Prostate gland (tissue), 2 donors: ENCODE measurements around the gene SLC16A8.

Source experiments
- POLR2AphosphoS5 ChIP-seq: sonication (generic); formaldehyde crosslinking; IDR thresholded peaks from one replicate; pipeline ENCODE4 v1.6.1; 2017; ENCODE audit warnings: antibody characterized with exemption
- TF ChIP-seq, protein P1 (sequence below), 4 experiments: fragments of 200-600 bp in 2 of 4; fragments of 450-650 bp in 2 of 4; sonication (generic) in 2 of 4; IDR thresholded peaks; 1 replicate in 3 of 4; 2 replicates in 1 of 4; pipeline ENCODE4 v1.5.1; 2016 to 2019; ENCODE audit warnings: antibody characterized with exemption in 4 of 4, mild to moderate bottlenecking in 2 of 4, moderate library complexity in 2 of 4

DNA sequence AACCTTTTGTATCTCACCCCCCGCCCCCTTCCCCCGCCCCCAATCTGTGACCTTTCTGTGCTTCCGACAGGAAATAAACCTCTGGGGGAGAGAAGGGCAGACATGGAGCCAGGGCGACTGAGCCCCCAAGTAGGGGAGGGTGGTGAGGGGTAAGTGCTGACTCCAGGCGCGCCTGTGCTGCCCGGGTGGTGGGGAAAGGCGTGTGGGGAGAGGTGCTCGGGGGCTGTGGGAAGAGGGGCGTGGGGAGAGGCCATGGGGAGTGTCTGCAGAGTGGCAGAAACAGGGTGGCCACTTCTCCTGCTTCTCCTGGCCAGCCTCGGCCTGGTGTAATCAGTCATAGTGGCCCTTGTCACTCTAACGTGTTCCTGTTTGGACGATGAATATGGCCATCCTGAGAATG is 8.0 kb downstream of the SLC16A8 start:
- TF ChIP-seq, protein P1, sequence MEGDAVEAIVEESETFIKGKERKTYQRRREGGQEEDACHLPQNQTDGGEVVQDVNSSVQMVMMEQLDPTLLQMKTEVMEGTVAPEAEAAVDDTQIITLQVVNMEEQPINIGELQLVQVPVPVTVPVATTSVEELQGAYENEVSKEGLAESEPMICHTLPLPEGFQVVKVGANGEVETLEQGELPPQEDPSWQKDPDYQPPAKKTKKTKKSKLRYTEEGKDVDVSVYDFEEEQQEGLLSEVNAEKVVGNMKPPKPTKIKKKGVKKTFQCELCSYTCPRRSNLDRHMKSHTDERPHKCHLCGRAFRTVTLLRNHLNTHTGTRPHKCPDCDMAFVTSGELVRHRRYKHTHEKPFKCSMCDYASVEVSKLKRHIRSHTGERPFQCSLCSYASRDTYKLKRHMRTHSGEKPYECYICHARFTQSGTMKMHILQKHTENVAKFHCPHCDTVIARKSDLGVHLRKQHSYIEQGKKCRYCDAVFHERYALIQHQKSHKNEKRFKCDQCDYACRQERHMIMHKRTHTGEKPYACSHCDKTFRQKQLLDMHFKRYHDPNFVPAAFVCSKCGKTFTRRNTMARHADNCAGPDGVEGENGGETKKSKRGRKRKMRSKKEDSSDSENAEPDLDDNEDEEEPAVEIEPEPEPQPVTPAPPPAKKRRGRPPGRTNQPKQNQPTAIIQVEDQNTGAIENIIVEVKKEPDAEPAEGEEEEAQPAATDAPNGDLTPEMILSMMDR (IDR thresholded peaks at IDR 0.05): no peak
- no peak for TF ChIP-seq POLR2AphosphoS5
